GM19023 (cell line): ENCODE data around the gene GZMB.
"Not testable (repeated sequence)": the region's sequence is repeated elsewhere in the genome, so short reads cannot be mapped to it uniquely, and the experiment has no call there.

Experiments
- ATAC-seq: cut with Tn5 transposase; IDR thresholded peaks from one replicate; pipeline ENCODE4 v1.9.1; 2021; ENCODE audit warnings: mild to moderate bottlenecking, moderate library complexity; ENCODE audit not compliant: unreplicated experiment

The GZMB gene

DNA sequence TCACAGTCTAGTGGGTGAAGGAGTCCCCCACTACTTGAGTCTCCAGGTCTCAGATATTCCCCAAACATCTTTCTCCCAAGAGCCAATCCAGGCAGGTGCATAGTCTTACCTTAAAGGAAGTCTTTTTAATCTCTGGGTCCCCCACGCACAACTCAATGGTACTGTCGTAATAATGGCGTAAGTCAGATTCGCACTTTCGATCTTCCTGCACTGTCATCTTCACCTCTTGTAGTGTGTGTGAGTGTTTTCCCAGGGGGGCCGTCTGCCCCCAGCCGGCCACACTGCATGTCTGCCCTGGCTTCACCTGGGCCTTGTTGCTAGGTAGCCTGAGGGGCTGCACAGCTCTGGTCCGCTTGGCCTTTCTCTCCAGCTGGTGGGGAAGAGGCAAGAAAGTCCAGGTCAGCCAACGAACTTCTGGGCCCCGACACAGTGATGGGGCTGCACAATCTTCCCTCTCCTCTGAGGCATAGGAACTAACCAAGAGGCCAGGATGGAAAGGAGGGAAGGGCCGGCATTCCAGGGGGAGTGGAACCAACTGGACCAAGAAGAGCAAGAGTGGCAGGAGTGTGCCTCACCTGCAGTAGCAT, 2.1 kb downstream of the GZMB start:
- no peak for ATAC-seq

DNA sequence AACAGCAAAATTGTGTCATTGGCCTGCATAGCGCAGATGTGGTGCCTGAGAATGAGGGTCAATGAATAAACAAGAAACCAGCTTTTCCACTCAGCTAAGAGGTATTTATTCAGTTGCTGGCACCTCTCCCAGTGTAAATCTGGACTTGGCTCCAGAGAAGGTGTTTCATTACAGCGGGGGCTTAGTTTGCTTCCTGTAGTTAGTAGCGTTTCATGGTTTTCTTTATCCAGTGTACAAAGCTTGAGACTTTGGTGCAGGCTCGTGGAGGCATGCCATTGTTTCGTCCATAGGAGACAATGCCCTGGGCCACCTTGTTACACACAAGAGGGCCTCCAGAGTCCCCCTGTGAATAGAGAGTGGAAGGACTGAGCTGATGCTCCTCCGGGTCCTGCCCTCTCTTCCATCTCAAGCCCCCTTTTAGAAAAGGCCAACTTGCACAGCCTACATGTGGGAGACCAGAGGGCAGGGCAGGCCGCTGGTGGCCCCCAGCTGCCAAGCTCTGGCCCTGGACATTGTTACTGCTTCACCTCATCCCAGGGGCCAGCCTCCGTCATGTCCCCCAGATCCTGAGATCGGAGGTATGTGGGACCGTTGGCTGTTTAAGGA, 3.0 kb downstream of the GZMB start:
- ATAC-seq: no peak

DNA sequence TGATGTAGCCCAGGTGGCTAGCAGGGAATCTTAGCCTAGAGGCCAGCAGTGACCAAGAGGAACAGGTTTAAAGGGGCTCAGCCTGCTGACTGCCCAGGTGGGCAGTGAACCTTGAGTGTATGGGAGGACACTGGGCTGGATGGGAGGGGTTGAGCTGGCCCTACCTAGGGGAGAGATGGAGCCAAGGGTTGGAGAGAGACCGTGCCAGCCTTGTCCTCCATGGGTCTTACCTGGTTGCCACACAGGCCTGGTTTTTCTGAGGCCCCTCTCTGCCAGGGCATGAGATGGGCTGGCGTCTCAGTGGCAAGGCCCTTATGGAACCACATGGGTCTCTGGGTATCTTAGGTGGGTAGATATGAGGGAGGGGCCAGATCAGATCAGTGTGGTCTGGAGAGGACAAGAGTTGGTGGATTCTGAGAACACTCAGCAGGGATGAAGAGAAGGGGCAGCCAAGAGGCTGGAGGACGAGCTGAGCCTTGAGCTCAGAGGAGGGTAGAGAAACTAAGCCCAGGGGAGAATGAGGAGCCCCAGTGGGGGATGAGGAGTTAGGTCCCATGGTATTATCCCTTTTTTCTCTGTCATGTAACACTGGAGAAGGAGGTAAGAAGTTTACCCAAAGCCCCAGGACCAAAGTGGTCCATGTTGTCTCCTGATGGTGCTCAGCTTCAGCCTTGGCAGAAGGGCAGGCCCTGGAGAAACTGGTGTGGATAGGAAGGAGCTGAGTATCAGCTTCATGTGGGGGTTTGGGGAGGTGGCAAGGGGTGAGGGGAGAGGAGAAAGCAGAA, 3.7 kb downstream of the GZMB start:
- ATAC-seq: no peak

DNA sequence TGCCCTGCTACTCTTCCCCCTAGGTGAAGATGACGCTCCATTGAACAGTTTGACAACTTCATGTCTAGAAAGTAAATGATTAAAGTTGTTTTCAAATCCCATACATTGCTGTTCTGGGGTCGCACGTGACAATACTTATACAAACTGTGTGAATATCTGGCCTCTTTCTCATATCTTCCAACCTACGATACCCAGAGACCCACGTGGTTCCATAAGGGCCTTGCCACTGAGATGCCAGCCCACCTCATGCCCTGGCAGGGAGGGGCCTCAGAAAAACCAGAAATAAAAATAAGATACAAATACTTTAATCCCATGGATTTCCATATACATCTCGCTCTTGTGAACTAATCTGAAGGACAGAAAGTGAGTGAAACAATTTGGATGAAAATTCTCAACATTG, 4.5 kb downstream of the GZMB start:
- ATAC-seq: no peak

DNA sequence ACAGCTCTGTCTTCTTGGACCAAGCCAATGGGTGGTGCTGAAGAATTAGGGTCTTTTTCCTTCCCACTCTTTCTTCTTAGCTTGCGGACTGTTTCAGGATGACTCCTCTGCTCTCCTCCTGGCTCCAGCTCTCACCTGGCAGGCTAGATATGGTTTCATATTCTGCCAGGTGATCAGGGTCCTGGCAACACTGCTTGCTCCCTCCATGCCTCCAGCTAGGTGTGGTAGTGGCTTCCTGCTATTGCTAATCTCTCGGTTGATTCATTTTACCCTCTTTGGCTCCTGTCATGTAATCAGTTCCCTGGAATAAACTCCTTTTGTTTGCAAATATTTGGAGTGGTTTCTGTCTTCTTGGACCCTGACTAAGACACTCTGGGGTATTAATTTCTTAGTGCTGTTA, 20.2 kb downstream of the GZMB start:
- no peak for ATAC-seq

DNA sequence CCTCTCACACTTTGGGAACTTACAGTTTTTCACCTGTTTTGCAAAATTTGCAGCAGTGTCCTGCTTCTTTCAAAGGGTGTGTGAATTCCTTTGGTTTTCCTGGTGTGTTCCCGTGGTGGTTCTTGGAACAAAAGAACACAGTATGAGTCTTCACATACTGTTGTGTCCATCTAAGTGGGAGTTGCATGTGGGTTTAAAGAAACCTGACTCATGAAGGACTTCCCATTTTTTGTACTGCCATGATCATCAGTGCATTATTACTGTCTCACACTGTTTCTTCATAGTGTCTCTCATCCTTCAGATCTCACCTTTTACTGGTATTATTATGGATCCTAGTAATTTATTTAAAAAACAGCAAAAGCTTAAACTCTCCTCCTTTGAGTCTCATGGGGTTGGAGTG, 20.7 kb downstream of the GZMB start:
- no peak for ATAC-seq

DNA sequence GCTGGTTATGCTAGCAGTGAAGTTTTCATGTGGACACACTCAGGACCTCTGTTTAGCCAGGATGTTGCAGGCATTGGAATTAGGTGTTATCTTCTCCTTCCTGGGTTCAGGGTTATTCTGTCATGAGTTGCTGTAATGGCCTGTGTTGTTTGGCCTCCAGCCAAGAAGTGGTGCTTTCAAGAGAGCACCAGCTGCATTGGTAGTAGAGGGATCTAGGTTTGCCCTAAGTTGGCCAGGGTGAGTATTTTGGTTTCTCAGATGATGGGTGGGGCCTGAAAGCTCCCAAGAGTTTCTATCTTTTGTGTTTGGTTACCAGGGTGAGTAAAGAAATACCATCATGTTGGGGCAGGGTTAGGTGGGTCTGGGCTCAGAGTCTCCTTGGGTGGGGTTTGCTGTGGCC, 21.8 kb downstream of the GZMB start:
- ATAC-seq: no peak

DNA sequence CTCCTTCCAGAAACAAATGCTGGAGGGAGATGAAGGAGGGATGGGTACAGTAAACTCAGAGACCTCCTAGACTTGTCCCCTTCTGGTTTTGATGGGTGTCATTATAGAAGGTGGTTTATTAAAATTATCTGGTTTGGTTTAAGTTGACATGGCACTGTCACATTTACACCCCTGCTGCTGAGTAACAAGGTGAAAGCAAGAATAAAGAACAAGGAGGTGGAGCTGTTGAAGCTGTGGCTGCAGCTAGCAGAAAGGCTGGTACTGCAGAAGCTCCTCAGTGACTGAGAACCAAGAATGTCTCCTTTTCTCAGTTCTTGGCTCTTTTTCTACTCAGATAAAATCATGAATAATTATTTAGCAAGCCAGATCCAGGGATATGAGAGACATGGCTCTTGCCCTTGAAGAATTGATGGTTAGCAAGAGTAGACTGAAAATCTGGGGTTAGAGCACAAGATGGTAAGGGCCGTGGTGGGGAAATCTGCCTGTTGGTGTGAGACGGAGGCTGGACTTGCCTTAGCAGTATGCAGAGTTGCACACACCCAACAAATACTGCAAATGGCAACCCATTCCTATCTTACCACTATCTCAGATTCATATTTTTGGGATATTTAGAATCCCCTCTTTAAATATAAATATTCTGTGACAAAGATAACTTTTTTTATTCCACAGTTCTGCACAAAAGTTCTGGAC, 24.2 kb downstream of the GZMB start, which contains the start of gene GZMH:
Gene GZMH, minus strand, starts transcription at position 31 of the 690 bp plus-strand sequence. CDS start 72 bp downstream, outside the sequence.
- ATAC-seq: no peak

DNA sequence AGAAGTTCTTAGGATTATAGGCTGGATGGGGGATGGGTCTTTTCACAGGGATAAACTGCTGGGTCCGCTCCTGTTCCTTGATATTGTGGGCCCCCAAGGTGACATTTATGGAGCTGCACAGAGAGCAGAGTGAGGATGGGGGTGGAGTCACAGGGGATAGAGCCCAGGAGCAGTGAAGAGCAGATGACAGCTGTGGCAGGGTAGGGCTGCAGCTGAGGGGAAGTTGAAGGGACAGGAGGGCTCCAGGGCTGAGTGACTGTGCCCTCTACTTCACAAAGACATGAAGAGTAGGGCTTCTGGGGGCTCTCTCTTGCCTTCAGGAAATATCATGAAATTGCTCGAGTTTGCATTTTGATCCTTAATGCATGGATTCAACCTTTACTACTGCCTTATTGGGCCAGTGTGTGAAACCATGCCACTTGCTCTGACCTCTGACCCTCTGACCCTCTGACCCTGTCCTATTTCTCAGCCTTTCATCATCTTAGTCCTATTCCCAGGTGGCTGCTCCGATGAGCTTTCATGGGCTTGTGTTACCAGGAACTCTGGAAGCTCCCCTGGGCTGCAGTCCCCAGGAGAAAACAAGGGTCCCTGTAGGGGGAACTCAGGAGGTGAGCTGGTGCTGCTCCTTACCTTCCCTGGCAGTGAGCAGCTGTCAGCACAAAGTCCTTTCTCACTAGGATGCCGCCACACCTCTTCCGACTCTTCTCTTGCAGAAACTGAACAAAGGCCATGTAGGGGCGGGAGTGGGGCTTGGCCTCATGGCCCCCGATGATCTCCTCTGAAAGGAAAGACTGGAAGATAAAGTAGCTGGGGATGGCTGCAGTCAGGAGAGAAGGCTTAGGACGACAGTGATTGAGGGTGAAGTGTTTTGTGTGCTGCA, 26.1 kb downstream of the GZMB start:
- no peak for ATAC-seq

DNA sequence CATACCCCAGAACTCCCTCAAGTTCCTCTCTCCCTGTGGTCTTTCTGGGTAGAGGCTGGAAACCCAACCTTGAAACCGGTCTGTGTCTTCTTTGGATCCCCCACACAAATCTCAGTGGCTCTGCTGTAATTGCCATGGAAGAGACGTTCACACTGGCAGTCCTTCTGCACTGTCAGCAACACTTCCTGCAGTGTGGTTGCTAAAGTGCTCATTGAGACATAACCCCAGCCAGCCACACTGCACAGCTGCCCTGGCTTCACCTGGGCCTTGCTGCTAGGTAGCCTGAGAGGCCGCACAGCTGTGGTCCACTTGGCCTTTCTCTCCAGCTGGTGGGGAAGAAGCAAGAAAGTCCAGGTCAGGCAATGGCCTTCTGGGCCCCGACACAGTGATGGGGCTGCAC, 26.9 kb downstream of the GZMB start:
- no peak for ATAC-seq

DNA sequence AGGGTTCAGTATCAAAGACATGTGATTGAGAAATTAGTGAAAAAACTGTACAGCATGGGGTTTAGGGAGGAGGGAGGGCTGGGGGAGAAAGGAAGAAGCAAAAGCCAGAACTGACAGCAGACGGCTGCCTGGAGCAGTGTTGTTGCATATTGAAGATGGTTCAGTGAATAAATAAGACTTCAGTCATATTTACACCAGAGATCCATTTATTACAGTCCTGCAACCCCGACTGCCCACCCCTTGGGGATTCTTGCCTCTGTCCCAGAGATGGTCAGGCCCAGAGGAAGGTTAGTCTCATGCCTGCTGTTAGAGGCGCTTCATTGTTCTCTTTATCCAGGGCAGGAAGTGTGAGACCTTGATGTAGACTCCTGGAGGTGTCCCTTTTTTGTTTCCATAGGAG, 27.7 kb downstream of the GZMB start:
- no peak for ATAC-seq

DNA sequence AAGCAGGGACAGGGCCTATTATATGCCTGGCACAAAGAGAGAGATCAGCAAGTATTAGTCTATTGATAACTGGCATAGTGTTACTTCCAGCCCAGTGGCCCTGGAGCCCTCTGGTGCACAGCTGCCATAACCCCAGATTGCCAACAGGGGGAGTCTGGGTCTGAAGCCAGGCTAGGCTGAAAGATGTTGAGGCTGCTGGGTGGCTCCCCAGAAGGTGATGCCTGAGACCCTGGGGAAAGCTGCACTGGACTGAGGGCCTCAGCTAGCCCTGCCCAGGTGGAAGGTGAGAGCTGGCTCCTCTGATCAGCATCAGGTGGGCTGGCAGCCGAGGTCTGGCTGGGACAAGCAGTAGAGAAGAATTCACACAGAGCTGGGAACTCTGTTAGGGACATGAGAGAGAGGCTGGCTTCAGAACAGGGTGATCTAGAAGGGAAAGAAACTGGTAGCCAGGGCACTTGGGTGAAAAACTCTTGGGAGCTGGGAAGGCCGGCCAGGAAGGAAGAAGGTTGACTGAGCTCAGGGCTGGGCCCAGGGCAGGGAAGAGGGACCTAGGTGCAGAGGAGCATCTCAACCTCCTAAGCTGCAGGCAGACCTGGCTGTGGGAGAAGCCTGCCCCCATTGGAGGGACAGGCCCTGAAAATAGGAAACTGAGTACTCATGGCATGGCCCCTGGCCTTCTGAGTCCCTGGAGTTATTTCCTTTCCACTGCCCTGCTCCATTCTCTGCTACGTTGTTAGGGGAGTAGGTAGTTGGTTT, 28.4 kb downstream of the GZMB start:
- ATAC-seq: peak; percentile 78

DNA sequence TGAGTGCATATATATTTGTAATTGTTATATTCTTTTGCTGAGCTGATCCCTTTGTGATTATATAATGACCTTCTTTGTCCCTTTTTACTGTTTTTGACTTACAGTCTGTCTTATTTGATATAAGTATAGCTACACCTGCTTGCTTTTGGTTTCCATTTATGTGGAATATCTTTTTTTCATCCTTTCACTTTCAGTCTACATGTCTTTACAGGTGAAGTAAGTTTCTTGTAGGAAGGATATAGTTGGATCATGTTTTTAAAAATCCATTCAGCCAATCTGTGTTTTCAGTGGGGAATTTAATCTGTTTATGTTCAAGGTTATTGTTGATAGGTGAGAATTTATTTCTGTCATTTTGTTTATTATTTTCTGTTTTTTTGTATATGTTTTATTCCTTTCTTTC, 36.6 kb downstream of the GZMB start:
- ATAC-seq: no peak

DNA sequence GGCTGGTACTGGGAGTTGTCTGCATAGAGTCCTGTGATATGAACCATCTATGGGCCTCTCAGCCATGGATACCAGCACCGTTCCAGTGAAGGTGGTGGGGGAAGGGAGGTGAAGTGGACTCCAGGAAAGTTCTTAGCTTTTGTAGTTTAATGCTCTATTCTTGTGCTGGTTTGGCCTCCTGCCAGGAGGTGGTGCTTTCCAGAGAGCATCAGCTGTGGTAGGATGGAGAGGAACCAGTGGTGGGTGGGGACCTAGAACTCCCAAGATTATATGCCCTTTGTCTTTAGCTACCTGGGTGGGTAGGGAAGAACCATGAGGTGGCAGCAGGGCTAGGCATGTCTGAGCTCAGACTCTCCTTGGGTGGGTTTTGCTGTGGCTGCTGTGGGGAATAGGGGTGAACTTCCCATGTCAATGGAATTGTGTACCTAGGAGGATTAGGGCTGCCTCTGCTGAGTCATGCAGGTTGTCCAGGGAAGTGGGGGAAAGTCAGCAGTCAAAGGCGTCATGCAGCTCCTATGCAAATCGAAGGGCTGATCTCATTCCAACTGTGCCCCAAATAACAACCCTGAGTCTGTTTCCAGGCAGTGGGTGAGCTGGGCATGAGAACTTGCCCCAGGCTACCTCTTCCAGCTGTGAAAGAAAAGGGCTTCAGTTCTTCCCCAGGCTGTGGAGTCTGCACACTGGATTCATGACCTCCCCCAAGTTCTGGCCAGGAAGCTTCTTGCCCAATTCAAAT, 38.7 kb downstream of the GZMB start:
- ATAC-seq: no peak

DNA sequence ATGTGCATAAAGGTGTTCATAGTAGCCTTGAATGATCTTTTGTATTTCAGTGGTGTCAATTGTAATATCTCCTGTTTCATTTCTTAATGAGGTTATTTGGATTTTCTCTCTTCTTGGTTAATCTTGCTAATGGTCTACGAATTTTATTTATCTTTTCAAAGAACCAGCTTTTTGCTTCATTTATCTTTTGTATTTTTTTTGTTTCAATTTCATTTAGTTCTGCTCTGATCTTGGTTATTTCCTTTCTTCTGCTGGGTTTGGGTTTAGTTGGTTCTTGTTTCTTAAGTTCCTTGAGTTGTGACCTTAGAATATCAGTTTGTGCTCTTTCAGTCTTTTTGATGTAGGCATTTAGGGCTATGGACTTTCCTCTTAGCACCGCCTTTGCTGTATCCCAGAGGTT, 43.0 kb downstream of the GZMB start:
- not testable (repeated sequence) for ATAC-seq

DNA sequence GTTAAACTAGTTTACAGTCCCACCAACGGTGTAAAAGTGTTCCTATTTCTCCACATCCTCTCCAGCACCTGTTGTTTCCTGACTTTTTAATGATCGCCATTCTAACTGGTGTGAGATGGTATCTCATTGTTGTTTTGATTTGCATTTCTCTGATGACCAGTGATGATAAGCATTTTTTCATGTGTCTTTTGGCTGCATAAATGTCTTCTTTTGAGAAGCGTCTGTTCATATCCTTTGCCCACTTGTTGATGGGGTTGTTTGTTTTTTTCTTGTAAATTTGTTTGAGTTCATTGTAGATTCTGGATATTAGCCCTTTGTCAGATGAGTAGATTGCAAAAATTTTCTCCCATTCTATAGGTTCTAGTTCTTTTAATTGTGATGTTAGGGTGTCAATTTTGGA, 49.6 kb downstream of the GZMB start:
- ATAC-seq: not testable (repeated sequence)
